Epithelial cell of proximal tubule (primary cell): ENCODE results near the gene PEMT. TPM values are rescaled to one million over a fixed set of nuclear protein-coding genes. Genes with fewer than 3 reads are reported as not detected.

Source experiments
- DNase-seq: peaks from one replicate; pipeline ENCODE4 v3.0.0-alpha.2; 2011; ENCODE audit warnings: low read depth
- H3K4me3 ChIP-seq: 2 replicates; pipeline ENCODE4 v1.5.1; 2011; ENCODE audit warnings: low read depth, mild to moderate bottlenecking, low read length
- CTCF ChIP-seq: conservative IDR thresholded peaks from 2 replicates; pipeline ENCODE4 v1.5.1; 2012; ENCODE audit warnings: low read depth, mild to moderate bottlenecking, low read length
- total RNA-seq: library from RNA; depleted of rRNA; stranded (reverse); fragments of >200 nt; gene quantifications from 2 replicates; pipeline ENCODE4 v1.2.3, GENCODE V29; 2015

Gene PEMT
- total RNA-seq, 1 donor from 2014 or later: 48.3 TPM

- H3K4me3 ChIP-seq: no peak overlapping the region
- DNase-seq: no peak
- no peak for TF ChIP-seq CTCF
Measured at GRCh38 chr17:17560975-17561374, 30.5 kb downstream of the PEMT start.

GRCh38 chr17:17560167-17560566 is 31.3 kb downstream of the PEMT start:
- TF ChIP-seq CTCF: no peak
- H3K4me3 ChIP-seq: no peak overlapping the region
- no peak for DNase-seq

GRCh38 chr17:17559164-17559563 is 32.3 kb downstream of the PEMT start:
- no peak for DNase-seq
- no peak overlapping the region for H3K4me3 ChIP-seq
- TF ChIP-seq CTCF: no peak

- no peak for DNase-seq
- no peak overlapping the region for H3K4me3 ChIP-seq
- no peak for TF ChIP-seq CTCF
Measured at GRCh38 chr17:17558431-17558830, 33.1 kb downstream of the PEMT start.

- TF ChIP-seq CTCF: no peak
- H3K4me3 ChIP-seq: no peak overlapping the region
- DNase-seq: no peak
Measured at GRCh38 chr17:17557796-17558195, 33.7 kb downstream of the PEMT start.

- no peak for TF ChIP-seq CTCF
- no peak overlapping the region for H3K4me3 ChIP-seq
- no peak for DNase-seq
Measured at GRCh38 chr17:17556671-17557070, 34.8 kb downstream of the PEMT start.

- no peak overlapping the region for H3K4me3 ChIP-seq
- no peak for TF ChIP-seq CTCF
- DNase-seq: no peak
Measured at GRCh38 chr17:17555906-17556305, 35.6 kb downstream of the PEMT start.
